Heart right ventricle (tissue), 16 donors: ENCODE data around the gene SAMD11. TPM values are rescaled to one million over a fixed set of nuclear protein-coding genes. Genes with fewer than 3 reads are reported as not detected.
"Not testable (repeated sequence)": the region's sequence is repeated elsewhere in the genome, so short reads cannot be mapped to it uniquely, and the experiment has no call there.

Experiments used
- ATAC-seq, 8 donors: fragments of 200-7000 bp; cut with Tn5 transposase; one replicate each; pipeline ENCODE4 v1.9.1; 2020; ENCODE audit warnings: mild to moderate bottlenecking in 8 of 8, moderate library complexity in 8 of 8, moderate number of reproducible peaks in 1 of 8
- DNase-seq, 2 donors: peaks; one replicate each; pipeline ENCODE4 v3.0.0-alpha.2; 2020
- H3K27ac ChIP-seq, 10 donors: fragments of 200-600 bp; sonication (generic) in 2 of 10; one replicate each; pipeline versions ENCODE4 v1.5.0 to v1.8.0; 2020 to 2022; ENCODE audit warnings: mild to moderate bottlenecking in 3 of 10
- H3K27me3 ChIP-seq, 7 donors: fragments of 200-600 bp; one replicate each; pipeline ENCODE4 v1.8.0; 2021 to 2022; ENCODE audit warnings: mild to moderate bottlenecking in 2 of 7
- H3K36me3 ChIP-seq, 9 donors: fragments of 200-600 bp; sonication (generic) in 1 of 9; one replicate each; pipeline versions ENCODE4 v1.5.0 to v1.8.0; 2020 to 2022; ENCODE audit warnings: mild to moderate bottlenecking in 2 of 9
- H3K4me1 ChIP-seq, 9 donors: fragments of 200-600 bp; sonication (generic) in 1 of 9; one replicate each; pipeline versions ENCODE4 v1.5.0 to v1.8.0; 2020 to 2022; ENCODE audit warnings: mild to moderate bottlenecking in 4 of 9
- H3K4me3 ChIP-seq, 10 donors: fragments of 200-600 bp; sonication (generic) in 2 of 10; one replicate each; pipeline versions ENCODE4 v1.5.0 to v1.8.0; 2020 to 2022; ENCODE audit warnings: mild to moderate bottlenecking in 7 of 10, moderate library complexity in 2 of 10
- H3K9me3 ChIP-seq, 11 donors: fragments of 200-600 bp in 10 of 11; sonication (generic) in 2 of 11; one replicate each; pipeline versions ENCODE4 v1.5.0 to v1.8.0; 2013 to 2022; ENCODE audit warnings: mild to moderate bottlenecking in 2 of 11, control low read depth in 1 of 11, moderate library complexity in 1 of 11
- CTCF ChIP-seq, 9 donors: fragments of 200-600 bp; sonication (generic) in 2 of 9; IDR thresholded peaks; one replicate each; pipeline versions ENCODE4 v1.5.0 to v1.8.0; 2021 to 2022; ENCODE audit warnings: antibody characterized with exemption in 9 of 9, mild to moderate bottlenecking in 5 of 9, moderate library complexity in 1 of 9
- WGBS, 2 donors: extraction: QIAGEN DNeasy Blood & Tissue Kit; methylation state at CpG; one replicate each; pipeline ENCODE4 v1.1.7; 2013; ENCODE audit warnings: inconsistent platforms in 1 of 2; 5-methylcytosine and 5-hydroxymethylcytosine counted together
- intact Hi-C, 10 donors: fragments of 100-400 bp; cut with DNase I; formaldehyde crosslinking; loops; one replicate each; pipeline versions ENCODE4 v1.11.1 to v1.14.2; 2022
- long read RNA-seq, 3 donors: library from polyadenylated mRNA; unstranded; transcript quantifications; one replicate each; pipeline ENCODE4 v2.0.0, GENCODE V29; 2020 to 2021
- polyA plus RNA-seq, 2 donors: library from polyadenylated mRNA; stranded (reverse); fragments of 200-250 nt; gene quantifications; one replicate each; pipeline ENCODE4 v1.2.3, GENCODE V29; 2013
- total RNA-seq, 10 donors: library from RNA; stranded (reverse); fragmentation: NEBNext Ultra II Directional in 3 of 10; extraction: Animal tissue kit (Norgen Biotek cat#: 25700) in 3 of 10; gene quantifications; one replicate each; pipeline versions ENCODE4 v1.2.1 to v1.2.4, GENCODE V29; 2021 to 2023
- donor health status: Arrhythmogenic right ventricular cardiomyopathy.
- donor health status: ischemic (EF 13 %, LVEDD 7.1; RV severe dilation, severe dysfunction).
- donor health status: healthy with polysubstance abuse.
- donor health status: DM: no; HTN: yes; CAD: no.
- donor health status: DM: no; HTN: no; CAD: no.
- donor health status: ischemic (EF 25% LVEDD 6.9; RV normal size, moderate dysfunction).
- donor health status: ischemic (EF 25% LVEDD 5.7; RV mildly dilated, moderate dysfunction).
- donor health status: healthy.
- donor health status: DM: yes; HTN: yes; CAD: no.
- donor health status: Ischemic cardiomyopathy.
- donor health status: ischemic (EF 35%, LVEDD 5.7; RV mildly dilated, moderate dysfunction).
- donor health status: nonischemic (EF 11% LVEDD 7.7; RV severe dilation, severe dysfunction).
- donor health status: DM: yes; HTN: yes; CAD: no.
- donor health status: PGD.
- donor health status: ischemic (EF 29% LVEDD 5.4; RV normal size, mild dysfunction).
- donor health status: nonischemic (EF 23%, LVEDD 6.1; RV moderate dilation, normal function).

Gene SAMD11
- total RNA-seq: 1 to 10 TPM in 8 of 10 donors, under 1 TPM in 2; 0.87 to 2.2 (median 1.2) TPM
- 1 to 10 TPM; 1.5 to 2.4 TPM for polyA plus RNA-seq
- long read RNA-seq, donor 1: 0 reads
- long read RNA-seq, donor 2: 0 reads
- long read RNA-seq, donor 3: 0 reads

- Histone ChIP-seq H3K9me3 (no peaks in the 10 kb centered on the region), H3K36me3 (no peaks in the 10 kb centered on the region), H3K4me3 (peak within 1 kb of the TSS; percentile 25 to 63 (median 52)), H3K4me1 (peaks cover 19 to 52% (median 32%) of the 10 kb centered on the region in 9 donors), H3K27me3 (peaks cover 23 to 97% (median 87%) of the 10 kb centered on the region in 7 donors), H3K27ac (peak within 1 kb of the TSS in 2 of 10 donors; percentile 15 to 44)
- ATAC-seq: peak; percentile 35 to 73 (median 61)
- DNase-seq: peak; percentile 86 to 87
- intact Hi-C loops: no loop called here
- TF ChIP-seq CTCF (IDR thresholded peaks at IDR 0.05): no peak
- WGBS, 2 donors: 4 to 7% methylated on average over 70 to 72 of the region's 72 CpGs
These were observed at the start of gene SAMD11 for GRCh38 chr1:923131-923990. Gene SAMD11 (plus strand): TSS chr1:923923. CDS start chr1:924432, 509 bp downstream.

GRCh38 chr1:876428-877208 is 47.1 kb upstream of the SAMD11 start:
- not testable (repeated sequence) for H3K4me3 ChIP-seq, H3K9me3 ChIP-seq, H3K4me1 ChIP-seq, DNase-seq, ATAC-seq, H3K36me3 ChIP-seq, H3K27ac ChIP-seq
- peaks cover 0 to 20% (median 10%) of the 10 kb centered on the region in 7 donors for H3K27me3 ChIP-seq
- 64 to 67% methylated on average over 8 of the region's 8 CpGs for WGBS, 2 donors
- intact Hi-C loops: loop anchor here in 1 of 10 donors (5.0 kb wide), 1 partner anchor 191 kb away; no protein-coding TSS in a partner anchor

- 63 to 65% methylated on average over 5 of the region's 5 CpGs for WGBS, 2 donors
- H3K4me1 ChIP-seq, H3K9me3 ChIP-seq: not testable (repeated sequence)
These were observed 46.3 kb upstream of the SAMD11 start for GRCh38 chr1:877209-877986.

GRCh38 chr1:880511-880910 is 43.2 kb upstream of the SAMD11 start:
- H3K4me3 ChIP-seq, DNase-seq, H3K4me1 ChIP-seq, H3K36me3 ChIP-seq, intact Hi-C loops, ATAC-seq, H3K9me3 ChIP-seq, H3K27ac ChIP-seq: not testable (repeated sequence)
- WGBS, 2 donors: 43 to 44% methylated on average over 2 of the region's 2 CpGs
- H3K27me3 ChIP-seq: peaks cover 0 to 45% (median 29%) of the 10 kb centered on the region in 7 donors

More at GRCh38 chr1:877209-877986, 46.3 kb upstream of the SAMD11 start:
- not testable (repeated sequence) for H3K36me3 ChIP-seq, ATAC-seq, DNase-seq, H3K4me3 ChIP-seq, H3K27ac ChIP-seq
- H3K27me3 ChIP-seq: peaks cover 0 to 25% (median 10%) of the 10 kb centered on the region in 7 donors
- intact Hi-C loops: loop anchor here in 1 of 10 donors (5.0 kb wide), 1 partner anchor 190 kb away; no protein-coding TSS in a partner anchor

GRCh38 chr1:880915-881314 is 42.8 kb upstream of the SAMD11 start:
- DNase-seq, H3K4me3 ChIP-seq, intact Hi-C loops, H3K4me1 ChIP-seq, ATAC-seq, H3K27ac ChIP-seq, H3K36me3 ChIP-seq, H3K9me3 ChIP-seq: not testable (repeated sequence)
- WGBS, 2 donors: 86 to 90% methylated on average over 2 of the region's 2 CpGs
- H3K27me3 ChIP-seq: peaks cover 0 to 45% (median 30%) of the 10 kb centered on the region in 7 donors
